GM23248 (cell line): Measurements from ENCODE around the gene POLR2I.

Experiments used
- EZH2 ChIP-seq: fragments of 200-600 bp; sonication (generic); IDR thresholded peaks from 2 replicates; pipeline ENCODE4 v1.6.1; 2018; ENCODE audit warnings: antibody characterized with exemption, mild to moderate bottlenecking; ENCODE audit not compliant: insufficient read depth, poor library complexity, severe bottlenecking
- EZH2phosphoT487 ChIP-seq: fragments of 200-600 bp; sonication (generic); IDR thresholded peaks from 2 replicates; pipeline ENCODE4 v1.6.1; 2018; ENCODE audit warnings: antibody characterized with exemption, moderate library complexity, mild to moderate bottlenecking, low read depth; ENCODE audit not compliant: insufficient read depth

DNA sequence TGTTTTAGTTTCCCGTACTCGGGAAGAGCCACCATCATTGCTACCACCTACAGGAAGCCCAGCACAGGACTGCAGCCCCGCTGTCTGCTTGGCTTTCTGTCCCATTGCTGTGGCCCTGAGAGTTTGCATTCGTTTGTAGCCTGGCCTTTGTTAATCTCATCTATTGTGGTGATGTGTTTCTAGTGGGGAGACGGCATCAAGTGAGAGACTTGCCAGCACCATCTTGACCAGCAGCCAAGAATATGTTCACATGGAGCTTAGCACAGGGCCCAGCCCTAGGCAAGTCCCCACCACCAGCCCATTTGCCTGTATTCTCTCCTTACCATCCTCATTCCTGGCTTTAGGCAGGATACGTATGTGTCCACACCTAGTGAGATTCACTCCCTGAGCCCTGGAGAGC lies 21.0 kb downstream of the POLR2I start:
- TF ChIP-seq EZH2phosphoT487 (no peak), EZH2 (no peak)
